Measurements from ENCODE around the gene TWSG1. TPM values are rescaled to one million over a fixed set of nuclear protein-coding genes. Genes with fewer than 3 reads are reported as not detected.

The TWSG1 gene
- total and polyA plus RNA-seq, 2 donors (not counting 3 experiments of a cell fraction or from before 2014, with no cell fraction given) = 52.4 to 57.4 TPM

DNA sequence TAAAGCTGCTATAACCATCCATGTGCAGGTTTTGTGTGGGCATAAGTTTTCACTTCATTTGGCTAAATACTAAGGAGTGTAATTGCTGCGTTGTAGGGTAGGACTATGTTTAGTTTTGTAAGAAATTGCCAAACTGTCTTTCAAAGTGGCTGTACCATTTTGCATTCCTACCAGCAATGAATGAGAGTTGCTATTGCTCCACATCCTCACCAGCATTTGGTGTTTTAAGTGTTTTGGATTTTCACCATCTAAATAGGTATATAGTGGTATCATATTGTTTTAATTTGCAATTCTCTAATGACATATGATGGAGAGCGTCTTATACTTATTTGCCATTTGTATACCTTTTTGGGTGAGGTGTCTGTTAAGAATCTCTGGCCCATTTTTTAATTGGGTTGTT, 12.2 kb downstream of the TWSG1 start:
- no peak for DNase-seq (ENCODE audit: low read depth, low spot score)
- Histone ChIP-seq H3K27ac (ENCODE audit: insufficient read depth, low read depth, low read length) (no peak overlapping the region), H2AFZ (ENCODE audit: low read depth, low read length) (no peak overlapping the region), H3K9me1 (replicated peaks; ENCODE audit: control insufficient read depth, extremely low read depth, insufficient read depth, low read length) (no peaks in the 10 kb centered on the region), H3K4me1 (ENCODE audit: control insufficient read depth, extremely low read depth, insufficient read depth, low read length) (peaks cover 16% of the 10 kb centered on the region), H3K4me2 (ENCODE audit: insufficient read depth, low read length) (no peak overlapping the region), H3K27me3 (ENCODE audit: control insufficient read depth in 2 of 2, insufficient read depth in 2 of 2, low read length in 2 of 2) (no peaks in the 10 kb centered on the region), H4K20me1 (replicated peaks; ENCODE audit: control insufficient read depth, extremely low read depth, insufficient read depth, low read length) (no peaks in the 10 kb centered on the region), H3K9ac (replicated peaks; ENCODE audit: extremely low read depth, insufficient read depth, low read length) (no peak overlapping the region), H3K9me3 (replicated peaks; ENCODE audit: control insufficient read depth, insufficient read depth, low read length) (no peaks in the 10 kb centered on the region), H3K36me3 (ENCODE audit: control insufficient read depth in 2 of 2, extremely low read depth in 1 of 2, insufficient read depth in 2 of 2, low read length in 2 of 2) (peaks cover 0 to 3% of the 10 kb centered on the region in 2 experiments), H3K4me3 (replicated peaks in 1 of 3; ENCODE audit: insufficient read depth in 1 of 3, low read depth in 1 of 3, low read length in 3 of 3) (no peak overlapping the region), H3K79me2 (ENCODE audit: control insufficient read depth, insufficient read depth, low read length) (peaks cover 41% of the 10 kb centered on the region)
- intact Hi-C loops (cut with micrococcal nuclease) (no loop called here), dilution Hi-C loops (cut with MboI; ENCODE audit: extremely low pct_ligation_motif_present, low sequenced_read_pairs) (no loop called here)
- POLR2A ChIA-PET = no interaction called here
- no peak for FAIRE-seq
- TF ChIP-seq JUN (IDR thresholded peaks at IDR 0.05; ENCODE audit: borderline replicate concordance, insufficient read depth, insufficient read length, low read depth) (no peak), MAX (IDR thresholded peaks at IDR 0.05; ENCODE audit: insufficient read depth, insufficient read length) (no peak), MYC (IDR thresholded peaks at IDR 0.05; ENCODE audit: low read depth, low read length) (no peak), EZH2 (IDR thresholded peaks at IDR 0.05; ENCODE audit: borderline replicate concordance, low read depth, low read length, severe bottlenecking) (no peak), GATA2 (IDR thresholded peaks at IDR 0.05; ENCODE audit: insufficient read depth, insufficient read length, low read depth, low read length) (no peak), POLR2AphosphoS5 (IDR thresholded peaks at IDR 0.05; ENCODE audit: insufficient read depth, low read depth, low read length) (no peak), FOS (IDR thresholded peaks at IDR 0.05; ENCODE audit: borderline replicate concordance, insufficient read depth, low read length) (no peak), POLR2A (IDR thresholded peaks at IDR 0.05; ENCODE audit: low read depth, low read length) (no peak)
- TF ChIP-seq, protein P1, sequence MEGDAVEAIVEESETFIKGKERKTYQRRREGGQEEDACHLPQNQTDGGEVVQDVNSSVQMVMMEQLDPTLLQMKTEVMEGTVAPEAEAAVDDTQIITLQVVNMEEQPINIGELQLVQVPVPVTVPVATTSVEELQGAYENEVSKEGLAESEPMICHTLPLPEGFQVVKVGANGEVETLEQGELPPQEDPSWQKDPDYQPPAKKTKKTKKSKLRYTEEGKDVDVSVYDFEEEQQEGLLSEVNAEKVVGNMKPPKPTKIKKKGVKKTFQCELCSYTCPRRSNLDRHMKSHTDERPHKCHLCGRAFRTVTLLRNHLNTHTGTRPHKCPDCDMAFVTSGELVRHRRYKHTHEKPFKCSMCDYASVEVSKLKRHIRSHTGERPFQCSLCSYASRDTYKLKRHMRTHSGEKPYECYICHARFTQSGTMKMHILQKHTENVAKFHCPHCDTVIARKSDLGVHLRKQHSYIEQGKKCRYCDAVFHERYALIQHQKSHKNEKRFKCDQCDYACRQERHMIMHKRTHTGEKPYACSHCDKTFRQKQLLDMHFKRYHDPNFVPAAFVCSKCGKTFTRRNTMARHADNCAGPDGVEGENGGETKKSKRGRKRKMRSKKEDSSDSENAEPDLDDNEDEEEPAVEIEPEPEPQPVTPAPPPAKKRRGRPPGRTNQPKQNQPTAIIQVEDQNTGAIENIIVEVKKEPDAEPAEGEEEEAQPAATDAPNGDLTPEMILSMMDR (IDR thresholded peaks at IDR 0.05; ENCODE audit: extremely low read depth in 1 of 2, insufficient read depth in 1 of 2, low read depth in 1 of 2, low read length in 2 of 2) = no peak
- no TSS peak for BruUV-seq (replicated peaks)
- CTCF ChIA-PET = interaction anchor here (3.4 kb wide), 1 partner anchor 170 kb away, joined by 10 read pairs; no protein-coding TSS in a partner anchor
